AG09319 (cell line): ENCODE data around the gene CAB39.

Experiments
- DNase-seq: peaks from one replicate; pipeline ENCODE4 v3.0.0-alpha.2; 2010; ENCODE audit warnings: low read depth; ENCODE audit errors: extremely low read depth
- TF ChIP-seq, protein P1 (sequence below): IDR thresholded peaks from 2 replicates; pipeline ENCODE4 v1.5.1; 2011; ENCODE audit warnings: low read depth, mild to moderate bottlenecking, inconsistent platforms, low read length, moderate library complexity

CAB39 gene

GRCh38 chr2:230754200-230754599 is 41.6 kb downstream of the CAB39 start:
- DNase-seq = no peak
- TF ChIP-seq, protein P1, sequence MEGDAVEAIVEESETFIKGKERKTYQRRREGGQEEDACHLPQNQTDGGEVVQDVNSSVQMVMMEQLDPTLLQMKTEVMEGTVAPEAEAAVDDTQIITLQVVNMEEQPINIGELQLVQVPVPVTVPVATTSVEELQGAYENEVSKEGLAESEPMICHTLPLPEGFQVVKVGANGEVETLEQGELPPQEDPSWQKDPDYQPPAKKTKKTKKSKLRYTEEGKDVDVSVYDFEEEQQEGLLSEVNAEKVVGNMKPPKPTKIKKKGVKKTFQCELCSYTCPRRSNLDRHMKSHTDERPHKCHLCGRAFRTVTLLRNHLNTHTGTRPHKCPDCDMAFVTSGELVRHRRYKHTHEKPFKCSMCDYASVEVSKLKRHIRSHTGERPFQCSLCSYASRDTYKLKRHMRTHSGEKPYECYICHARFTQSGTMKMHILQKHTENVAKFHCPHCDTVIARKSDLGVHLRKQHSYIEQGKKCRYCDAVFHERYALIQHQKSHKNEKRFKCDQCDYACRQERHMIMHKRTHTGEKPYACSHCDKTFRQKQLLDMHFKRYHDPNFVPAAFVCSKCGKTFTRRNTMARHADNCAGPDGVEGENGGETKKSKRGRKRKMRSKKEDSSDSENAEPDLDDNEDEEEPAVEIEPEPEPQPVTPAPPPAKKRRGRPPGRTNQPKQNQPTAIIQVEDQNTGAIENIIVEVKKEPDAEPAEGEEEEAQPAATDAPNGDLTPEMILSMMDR = no peak

GRCh38 chr2:230757476-230757875 is 44.8 kb downstream of the CAB39 start:
- DNase-seq = no peak
- TF ChIP-seq, protein P1 = no peak

- DNase-seq = peak; percentile 78
- TF ChIP-seq, protein P1 = no peak
These were observed 46.2 kb downstream of the CAB39 start for GRCh38 chr2:230758566-230759480.

DNA sequence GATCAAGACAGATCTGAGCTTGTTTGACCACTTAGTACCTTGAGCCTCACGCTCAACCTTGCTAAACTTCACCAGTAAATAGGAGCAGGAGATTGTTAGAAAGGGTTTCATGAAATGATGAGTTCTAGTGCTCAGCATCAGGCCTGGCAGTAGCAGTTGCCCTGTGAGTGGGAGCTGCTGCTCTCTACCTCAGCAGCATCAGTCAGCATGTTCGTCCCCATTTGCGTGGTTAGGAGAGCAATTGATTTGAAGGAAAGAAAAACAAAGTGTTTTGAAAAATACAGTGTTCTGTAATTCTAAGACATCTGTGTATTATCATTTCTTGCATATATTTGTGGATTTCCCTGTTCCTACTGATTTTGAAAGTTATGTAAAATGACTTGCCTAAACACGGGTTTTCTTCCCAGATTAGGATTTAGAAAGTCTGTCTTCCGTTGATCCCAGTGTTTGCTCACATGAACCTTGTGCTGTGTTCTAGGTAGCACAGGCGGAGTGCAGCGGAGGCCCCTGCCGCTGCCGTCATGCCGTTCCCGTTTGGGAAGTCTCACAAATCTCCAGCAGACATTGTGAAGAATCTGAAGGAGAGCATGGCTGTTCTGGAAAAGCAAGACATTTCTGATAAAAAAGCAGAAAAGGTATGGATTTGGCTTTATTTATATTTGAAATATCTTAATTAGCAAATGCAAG is 47.0 kb downstream of the CAB39 start:
- no peak for DNase-seq
- TF ChIP-seq, protein P1 = no peak

- DNase-seq = no peak
- TF ChIP-seq, protein P1 = no peak
These were observed 49.1 kb downstream of the CAB39 start for GRCh38 chr2:230761704-230762103.

GRCh38 chr2:230762317-230762896 is 49.8 kb downstream of the CAB39 start:
- no peak for DNase-seq
- TF ChIP-seq, protein P1 = peak; percentile 41

DNA sequence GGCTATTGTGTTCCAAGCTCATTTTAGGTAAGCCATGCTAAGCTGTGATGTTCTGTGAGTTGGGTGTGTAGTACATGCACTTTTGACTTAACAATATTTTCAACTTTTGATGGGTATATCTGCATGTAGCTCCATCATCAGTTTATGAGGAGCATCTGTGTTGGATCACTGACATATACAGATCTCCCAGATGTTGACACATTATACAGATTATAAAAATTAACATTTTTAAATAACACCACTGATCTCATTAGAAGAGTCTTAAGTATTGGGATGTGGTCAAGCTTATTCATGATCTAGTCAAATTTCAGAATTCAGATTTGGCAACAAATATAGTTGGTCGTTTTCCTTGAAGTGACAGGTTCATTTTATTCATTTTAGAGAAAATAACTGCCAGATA is 51.7 kb downstream of the CAB39 start:
- TF ChIP-seq, protein P1 = no peak
- no peak for DNase-seq
